GM18909 (cell line): ENCODE measurements around the gene GGT1.
A peak's percentile ranks its signal among the peaks of the same experiment; 100 is the strongest.
"Not testable (repeated sequence)": the region's sequence is repeated elsewhere in the genome, so short reads cannot be mapped to it uniquely, and the experiment has no call there.

Experiments
- ATAC-seq: cut with Tn5 transposase; IDR thresholded peaks from one replicate; pipeline ENCODE4 v1.9.1; 2021; ENCODE audit warnings: mild to moderate bottlenecking; ENCODE audit not compliant: unreplicated experiment, poor library complexity

Gene GGT1

DNA sequence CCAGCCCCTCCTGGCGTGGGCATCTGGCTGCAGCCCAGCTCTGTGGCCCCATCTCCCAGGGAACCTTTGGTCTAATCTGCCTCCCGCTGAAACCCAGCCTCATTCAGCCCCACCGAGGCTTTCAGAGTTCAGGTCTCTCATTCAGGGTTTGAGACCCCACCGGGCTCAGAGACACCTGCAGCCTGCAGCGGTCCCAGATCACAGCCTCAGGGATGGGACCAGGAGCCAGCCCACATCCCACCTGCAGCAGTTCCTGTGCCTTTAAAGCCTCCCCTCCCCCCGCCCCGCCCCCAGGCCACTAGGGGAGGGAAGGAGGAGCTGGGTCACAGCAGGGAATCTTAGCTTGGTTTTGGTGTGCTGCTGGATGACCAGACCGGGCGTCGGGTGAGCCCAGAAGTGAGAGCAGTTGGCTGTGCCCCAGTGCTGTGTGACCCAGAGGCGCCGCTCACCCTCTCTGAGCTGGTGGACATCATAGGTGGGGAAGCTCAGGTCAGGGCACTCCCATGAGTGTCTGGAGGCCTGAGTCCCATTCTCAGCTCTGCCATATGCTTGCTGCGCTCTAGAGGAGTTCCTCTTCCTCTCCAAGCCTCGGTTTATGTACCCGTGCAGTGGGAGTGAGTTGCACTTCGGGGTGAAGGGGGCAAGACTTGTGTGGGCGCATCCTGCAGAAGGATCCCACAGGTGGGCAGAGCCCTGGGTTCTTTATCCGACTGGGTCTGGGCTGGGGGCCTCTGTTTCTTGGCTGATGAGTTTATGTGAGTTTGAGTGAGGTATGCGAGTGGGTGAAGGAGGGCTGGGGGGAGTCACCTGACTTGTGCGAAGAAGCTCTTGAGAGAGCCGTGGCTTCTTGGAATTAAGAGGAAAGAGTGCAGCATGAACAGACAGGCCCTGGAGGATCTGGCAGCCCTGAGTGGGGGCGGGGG is at the start of gene GGT1:
TSS of gene GGT1 (plus strand) at position 347 of the 923 bp plus-strand sequence. CDS start 7,889 bp downstream, outside the sequence.
- not testable (repeated sequence) for ATAC-seq

GRCh38 chr22:24553597-24554312 is 49.2 kb upstream of the GGT1 start:
- ATAC-seq = no peak

- peak; percentile 12 for ATAC-seq
Measured at GRCh38 chr22:24554313-24555164, 48.5 kb upstream of the GGT1 start, which contains the start of gene GUCD1. GUCD1 (minus strand) TSS chr22:24555138; CDS start chr22:24554991, 147 bp downstream.

DNA sequence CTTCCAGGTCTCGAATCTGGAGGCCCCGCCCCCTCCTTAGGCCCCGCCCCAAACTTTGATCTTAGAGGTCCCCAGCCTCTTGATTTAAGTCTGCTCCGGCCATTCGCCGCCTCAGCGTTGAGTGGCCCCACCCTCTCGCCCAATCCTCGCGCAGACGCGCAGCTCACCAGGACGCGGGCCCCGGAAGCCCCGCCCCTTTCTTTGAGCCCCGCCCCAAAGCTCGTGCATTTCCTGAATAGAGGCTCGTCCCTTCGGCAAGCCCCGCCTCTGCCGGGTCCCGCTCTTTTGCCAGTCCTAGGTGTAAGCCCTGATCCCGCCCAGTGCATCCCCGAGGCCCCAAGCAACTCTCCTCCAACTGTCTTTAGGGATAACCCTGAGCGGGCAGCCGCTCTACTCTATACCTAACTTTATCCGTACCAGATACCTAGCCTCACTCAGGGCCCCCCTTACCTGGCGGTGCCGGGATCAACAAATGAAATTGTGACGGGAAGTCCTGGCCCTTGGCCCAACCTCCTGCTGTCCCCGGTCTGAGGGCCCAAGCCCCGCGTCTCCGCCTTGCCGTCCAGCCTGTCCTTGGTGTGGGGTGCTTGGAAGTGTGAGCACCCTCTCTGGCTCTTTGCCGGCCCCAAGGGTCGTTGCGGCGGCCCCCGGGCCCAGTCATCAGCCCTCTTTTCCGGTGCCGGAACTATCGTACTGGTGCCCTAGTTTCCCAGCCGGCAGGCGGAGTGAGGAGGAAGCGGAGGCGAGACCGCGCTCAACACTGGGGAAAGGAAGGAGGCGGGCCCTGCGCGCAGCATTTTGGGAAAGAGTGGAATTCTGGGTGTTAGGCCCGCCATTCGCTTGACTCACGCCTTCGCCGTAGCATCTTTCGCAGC is 47.6 kb upstream of the GGT1 start, which contains the start of gene SNRPD3:
TSS of gene SNRPD3 (plus strand) at position 835 of the 875 bp plus-strand sequence. CDS start 1,676 bp downstream, outside the sequence.
- ATAC-seq = peak; percentile 78

GRCh38 chr22:24559471-24559870 is 43.5 kb upstream of the GGT1 start:
- no peak for ATAC-seq

DNA sequence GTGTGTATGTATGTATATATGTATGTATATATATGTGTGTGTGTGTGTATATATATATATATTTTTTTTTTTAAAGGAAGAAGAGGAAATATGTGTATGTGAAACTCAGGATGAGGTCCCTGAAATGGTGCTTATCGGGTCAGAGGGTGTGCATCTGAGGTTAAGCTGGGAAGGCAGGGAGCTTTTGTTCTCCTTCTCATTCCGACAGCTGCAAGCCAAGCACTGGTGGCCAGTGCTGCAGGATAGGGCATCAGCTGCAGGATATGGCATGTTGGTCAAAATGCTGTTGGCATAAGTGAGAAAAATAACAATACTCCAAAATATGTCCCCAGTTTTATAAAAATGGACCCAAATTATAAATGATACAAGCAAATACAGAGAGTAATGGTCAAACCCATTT is 39.7 kb upstream of the GGT1 start:
- no peak for ATAC-seq

- ATAC-seq = no peak
Measured at GRCh38 chr22:24564376-24565058, 38.5 kb upstream of the GGT1 start.

- no peak for ATAC-seq
Measured at GRCh38 chr22:24565077-24565476, 37.9 kb upstream of the GGT1 start.

DNA sequence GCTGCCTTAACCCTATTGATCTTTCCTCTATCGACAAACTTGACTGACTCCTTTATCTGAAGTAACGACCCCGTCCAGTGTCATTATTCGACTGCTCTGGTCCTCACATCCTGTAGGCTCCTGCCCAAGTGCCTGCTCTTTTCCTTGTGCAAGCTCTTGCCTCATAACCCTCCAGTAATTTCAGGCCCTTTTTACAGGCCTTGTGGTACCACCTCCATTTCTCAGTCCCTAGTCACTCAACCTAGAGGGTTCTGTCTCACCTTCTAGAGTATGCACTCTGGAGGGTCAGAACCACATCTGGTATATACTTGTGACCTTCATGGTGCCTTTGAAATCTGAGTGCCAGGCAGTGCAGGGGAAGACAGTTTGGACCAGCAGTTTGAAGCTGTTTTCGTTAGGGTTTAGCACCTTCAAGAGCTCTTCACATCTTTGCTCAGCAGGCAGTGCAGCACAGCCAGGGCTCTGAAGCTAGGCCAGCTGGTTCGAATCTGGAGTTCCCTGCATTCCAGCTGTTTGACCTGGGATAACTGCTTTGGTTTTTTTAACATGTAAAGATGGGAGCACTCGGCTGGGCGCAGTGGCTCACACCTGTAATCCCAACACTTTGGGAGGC is 36.0 kb upstream of the GGT1 start:
- ATAC-seq = no peak

GRCh38 chr22:24567668-24568067 is 35.3 kb upstream of the GGT1 start:
- no peak for ATAC-seq

GRCh38 chr22:24571266-24571665 is 31.7 kb upstream of the GGT1 start:
- no peak for ATAC-seq

GRCh38 chr22:24576778-24577177 is 26.2 kb upstream of the GGT1 start:
- ATAC-seq = no peak

GRCh38 chr22:24578355-24579257 is 24.4 kb upstream of the GGT1 start:
- ATAC-seq = no peak

- no peak for ATAC-seq
Measured at GRCh38 chr22:24579258-24579601, 23.8 kb upstream of the GGT1 start.

DNA sequence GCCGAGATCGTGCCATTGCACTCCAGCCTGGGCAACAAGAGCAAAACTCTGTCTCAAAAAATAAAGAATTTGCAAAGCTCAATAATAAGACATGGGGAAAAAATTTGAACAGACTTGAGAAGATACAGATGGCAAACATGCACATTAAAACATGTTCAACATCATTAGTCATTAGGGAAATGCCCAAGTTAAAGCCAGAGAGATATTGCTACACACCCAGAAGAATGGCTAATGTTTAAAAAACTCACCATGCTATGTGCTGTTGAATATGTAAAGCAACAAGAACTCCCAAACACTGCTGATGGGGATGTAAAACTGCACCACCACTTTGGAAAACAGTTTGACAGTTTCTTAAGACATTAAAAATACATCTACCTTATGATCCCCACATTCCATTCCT is 22.7 kb upstream of the GGT1 start:
- no peak for ATAC-seq

DNA sequence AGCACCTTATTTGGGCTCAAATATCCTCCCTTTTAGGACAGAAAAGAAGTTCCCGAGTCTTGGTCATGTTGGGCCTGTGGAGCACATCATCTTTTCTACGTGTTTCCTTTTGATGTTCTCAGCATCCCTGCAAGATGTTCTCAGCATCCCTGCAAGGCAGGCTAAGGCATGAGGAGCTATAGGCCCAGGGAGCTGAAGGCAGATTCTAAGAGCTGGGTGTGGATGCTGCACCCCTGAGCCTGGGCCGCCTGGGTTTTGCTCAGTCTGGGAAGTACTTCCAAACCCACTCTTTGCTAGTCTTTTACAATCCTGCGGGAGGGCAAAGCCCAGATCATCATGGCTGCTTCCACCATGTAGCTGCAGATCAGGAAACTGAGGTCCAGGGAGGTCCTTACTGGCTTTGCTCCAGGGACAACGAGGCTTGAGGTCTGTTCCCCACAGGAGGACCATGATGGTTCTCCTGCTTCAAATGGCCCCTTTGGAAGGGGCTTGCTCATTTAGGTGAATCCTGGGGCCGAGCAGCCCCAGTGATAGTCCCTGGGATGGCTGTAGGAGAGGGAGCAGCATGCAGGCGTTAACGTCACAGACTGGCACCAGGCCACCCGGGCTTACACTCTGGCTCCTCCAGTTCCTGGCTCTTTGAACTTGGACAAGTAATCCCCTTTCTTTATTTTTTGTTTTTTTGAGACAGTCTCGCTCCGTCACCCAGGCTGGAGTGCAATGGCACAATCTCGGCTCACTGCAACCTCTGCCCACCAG is 20.8 kb upstream of the GGT1 start:
- no peak for ATAC-seq
